ENCODE results near the gene ID1. TPM values are rescaled to one million over a fixed set of nuclear protein-coding genes. Genes with fewer than 3 reads are reported as not detected.
"Not testable (repeated sequence)": the region's sequence is repeated elsewhere in the genome, so short reads cannot be mapped to it uniquely, and the experiment has no call there.

The ID1 gene
- polyA plus RNA-seq, 6 donors from 2014 or later: 0.86 to 2.0 (median 1.1) TPM; not detected in 2

DNA sequence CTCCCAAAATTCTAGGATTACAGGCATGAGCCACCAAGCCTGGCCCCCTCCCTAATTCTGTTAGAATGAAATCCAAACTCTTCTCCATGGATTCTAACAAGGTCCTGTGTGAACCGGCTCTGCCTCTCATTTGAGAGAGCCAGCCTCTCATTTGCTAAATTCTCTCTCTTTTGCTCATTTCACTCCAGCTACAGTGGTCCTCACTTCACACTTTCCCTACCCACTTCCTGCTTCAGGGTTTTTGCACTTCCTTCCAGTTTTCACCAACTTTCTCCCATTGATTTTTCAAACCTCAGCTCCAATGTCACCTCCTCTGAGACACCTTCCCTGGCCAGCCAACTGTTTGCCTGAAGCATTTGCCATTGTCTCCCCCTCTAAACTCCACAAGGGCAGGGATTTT is 37.7 kb downstream of the ID1 start:
- H3K4me3 Mint-ChIP-seq: peak overlapping the region in 1 of 8 donors; percentile 22
- peaks cover 0 to 7% (median 0%) of the 10 kb centered on the region in 3 donors for H3K4me1 Mint-ChIP-seq
- ATAC-seq (ENCODE audit: low read depth in 2 of 2): no peak

DNA sequence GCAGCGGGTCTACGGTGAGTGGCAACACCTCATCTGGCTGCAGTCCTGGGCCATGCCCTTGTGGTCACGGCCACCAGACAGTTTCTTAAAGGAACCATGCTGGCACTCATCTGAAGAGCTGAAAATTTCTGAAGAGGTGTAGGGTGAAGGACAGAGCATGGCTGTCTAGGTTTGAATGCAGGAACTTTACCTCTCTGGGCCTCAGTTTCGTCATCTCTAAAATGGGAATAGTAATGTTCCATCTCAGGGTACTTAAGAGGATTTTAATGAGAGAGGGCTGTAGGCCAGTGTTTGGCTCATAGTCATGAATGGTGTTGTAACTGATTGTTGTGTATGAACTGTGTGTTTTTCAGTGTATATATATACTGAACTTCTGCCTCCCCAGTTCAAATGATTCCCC is 38.4 kb downstream of the ID1 start:
- Mint-ChIP-seq H3K9me3 (no peaks in the 10 kb centered on the region), H3K36me3 (no peaks in the 10 kb centered on the region), H3K4me1 (peaks cover 0 to 7% (median 0%) of the 10 kb centered on the region in 3 donors), H3K27me3 (peaks cover 0 to 14% (median 12%) of the 10 kb centered on the region in 3 donors), H3K27ac (peak overlapping the region in 1 of 6 donors; percentile 26), H3K4me3 (no peak overlapping the region)
- no peak for ATAC-seq (ENCODE audit: low read depth in 2 of 2)
- DNase-seq: no peak

More for the DNA sequence above, 37.7 kb downstream of the ID1 start:
- Mint-ChIP-seq H3K9me3 (no peaks in the 10 kb centered on the region), H3K27me3 (peaks cover 0 to 18% (median 14%) of the 10 kb centered on the region in 3 donors), H3K27ac (peak overlapping the region in 1 of 6 donors; percentile 91), H3K36me3 (no peaks in the 10 kb centered on the region)
- no peak for DNase-seq

- Mint-ChIP-seq H3K36me3 (no peaks in the 10 kb centered on the region), H3K9me3 (no peaks in the 10 kb centered on the region), H3K4me3 (no peak overlapping the region), H3K4me1 (peaks cover 0 to 7% (median 3%) of the 10 kb centered on the region in 3 donors), H3K27me3 (peaks cover 0 to 14% (median 8%) of the 10 kb centered on the region in 3 donors), H3K27ac (no peak overlapping the region)
- ATAC-seq (ENCODE audit: low read depth in 2 of 2) (no peak), DNase-seq (no peak)
Measured at GRCh38 chr20:31644701-31645100, 39.6 kb downstream of the ID1 start.

- not testable (repeated sequence) for H3K36me3 Mint-ChIP-seq; ATAC-seq (ENCODE audit: low read depth in 2 of 2); H3K27me3 Mint-ChIP-seq; DNase-seq; H3K9me3 Mint-ChIP-seq
- Mint-ChIP-seq H3K4me1 (peaks cover 0 to 22% (median 14%) of the 10 kb centered on the region in 3 donors), H3K4me3 (peak overlapping the region in 1 of 8 donors; percentile 3), H3K27ac (peak overlapping the region in 1 of 6 donors; percentile 38)
Measured at GRCh38 chr20:31648104-31648503, 43.0 kb downstream of the ID1 start.

DNA sequence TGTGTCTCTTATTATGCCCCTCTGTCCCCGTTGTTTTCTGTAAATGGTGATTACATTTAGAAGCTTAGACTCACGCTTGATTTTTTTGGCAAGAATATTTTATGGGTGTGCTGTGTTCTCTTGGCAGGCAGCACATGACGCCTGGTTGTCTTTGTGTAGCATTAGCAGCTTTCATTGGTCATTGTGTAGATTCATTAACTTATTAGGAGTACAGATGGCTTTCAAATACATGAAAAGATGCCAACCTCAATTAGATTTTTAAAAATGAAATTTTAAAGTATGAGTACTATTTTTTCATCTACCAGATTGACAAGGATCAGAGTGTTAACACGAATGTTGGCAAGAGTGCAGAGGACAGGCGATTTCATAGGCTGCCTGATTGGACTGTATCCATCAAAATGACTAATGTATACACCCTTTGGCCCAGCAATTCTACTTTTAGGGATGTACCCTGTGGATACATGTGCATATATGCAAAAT is 47.9 kb downstream of the ID1 start:
- H3K36me3 Mint-ChIP-seq: no peaks in the 10 kb centered on the region
- H3K27ac Mint-ChIP-seq: peak overlapping the region in 1 of 6 donors; percentile 42
- DNase-seq (no peak), ATAC-seq (ENCODE audit: low read depth in 2 of 2) (no peak)
- no peaks in the 10 kb centered on the region for H3K9me3 Mint-ChIP-seq
- peaks cover 0 to 22% (median 13%) of the 10 kb centered on the region in 3 donors for H3K4me1 Mint-ChIP-seq
- no peak overlapping the region for H3K4me3 Mint-ChIP-seq
- no peaks in the 10 kb centered on the region for H3K27me3 Mint-ChIP-seq

DNA sequence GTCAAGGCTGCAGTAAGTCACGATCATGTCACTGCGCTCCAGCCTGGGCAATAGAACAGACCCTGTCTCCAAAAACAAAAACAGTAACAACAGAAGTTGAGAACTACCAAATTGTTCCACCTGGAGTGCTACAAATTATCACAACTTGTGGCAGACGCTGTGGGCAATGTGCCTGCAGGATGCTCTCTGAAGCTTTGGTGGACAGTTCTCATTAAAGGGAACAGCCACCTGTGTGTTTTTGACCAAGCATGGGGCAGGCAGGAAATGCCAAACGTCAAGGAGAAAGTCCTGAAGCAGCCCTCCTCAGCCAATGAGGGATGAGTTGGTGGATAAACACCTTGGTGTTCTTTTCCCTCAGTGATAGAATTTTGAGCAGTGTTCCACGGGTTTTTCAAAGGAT is 48.5 kb downstream of the ID1 start:
- H3K36me3 Mint-ChIP-seq: no peaks in the 10 kb centered on the region
- ATAC-seq (ENCODE audit: low read depth in 2 of 2) (no peak), DNase-seq (no peak)
- H3K4me1 Mint-ChIP-seq: peaks cover 0 to 22% (median 13%) of the 10 kb centered on the region in 3 donors
- no peak overlapping the region for H3K27ac Mint-ChIP-seq
- H3K9me3 Mint-ChIP-seq: no peaks in the 10 kb centered on the region
- H3K27me3 Mint-ChIP-seq: no peaks in the 10 kb centered on the region
- no peak overlapping the region for H3K4me3 Mint-ChIP-seq

- ATAC-seq (ENCODE audit: low read depth in 2 of 2) (no peak), DNase-seq (no peak)
- H3K9me3 Mint-ChIP-seq: no peaks in the 10 kb centered on the region
- no peaks in the 10 kb centered on the region for H3K27me3 Mint-ChIP-seq
- no peaks in the 10 kb centered on the region for H3K36me3 Mint-ChIP-seq
- H3K27ac Mint-ChIP-seq: no peak overlapping the region
- peaks cover 0 to 19% (median 13%) of the 10 kb centered on the region in 3 donors for H3K4me1 Mint-ChIP-seq
- no peak overlapping the region for H3K4me3 Mint-ChIP-seq
Measured at GRCh38 chr20:31654534-31654933, 49.4 kb downstream of the ID1 start.

Other genes starting within 250 kb of the ID1 start
- not detected for gene DEFB118, start 236.7 kb upstream of the ID1 start, polyA plus RNA-seq (ENCODE audit: low read depth in 6 of 6)
- not detected for gene DEFB119, start 214.7 kb upstream of the ID1 start, polyA plus RNA-seq (ENCODE audit: low read depth in 6 of 6)
- gene DEFB121, start 199.1 kb upstream of the ID1 start, polyA plus RNA-seq (ENCODE audit: low read depth in 6 of 6): not detected
- not detected for gene DEFB123, start 164.7 kb upstream of the ID1 start, polyA plus RNA-seq (ENCODE audit: low read depth in 6 of 6)
- not detected for gene DEFB124, start 130.2 kb upstream of the ID1 start, polyA plus RNA-seq (ENCODE audit: low read depth in 6 of 6)
- gene REM1, start 130.0 kb upstream of the ID1 start, polyA plus RNA-seq (ENCODE audit: low read depth in 6 of 6): not detected
- 100 to 1,000 TPM in 2 of 6 donors, 10 to 100 TPM in 4; 71.9 to 118 (median 88.0) TPM for gene HM13, start 90.8 kb upstream of the ID1 start, polyA plus RNA-seq (ENCODE audit: low read depth in 6 of 6)
- 1 to 10 TPM in 3 of 6 donors, under 1 TPM in 1, not detected in 2; 0.64 to 2.8 (median 1.4) TPM for gene COX4I2, start 32.6 kb downstream of the ID1 start, polyA plus RNA-seq (ENCODE audit: low read depth in 6 of 6)
- 10 to 100 TPM in 1 of 6 donors, 1 to 10 TPM in 5; 6.2 to 13.0 (median 8.9) TPM for gene BCL2L1, start 117.6 kb downstream of the ID1 start, polyA plus RNA-seq (ENCODE audit: low read depth in 6 of 6)
- under 1 TPM in 5 of 6 donors, not detected in 1; 0.08 to 0.44 (median 0.18) TPM for gene TPX2, start 134.0 kb downstream of the ID1 start, polyA plus RNA-seq (ENCODE audit: low read depth in 6 of 6)
- gene MYLK2, start 214.1 kb downstream of the ID1 start, polyA plus RNA-seq (ENCODE audit: low read depth in 6 of 6): not detected
- not detected for gene FOXS1, start 240.3 kb downstream of the ID1 start, polyA plus RNA-seq (ENCODE audit: low read depth in 6 of 6)

Measured in naive B cell (primary cell).